ENCODE data around the gene SYT1.

SYT1 gene

DNA sequence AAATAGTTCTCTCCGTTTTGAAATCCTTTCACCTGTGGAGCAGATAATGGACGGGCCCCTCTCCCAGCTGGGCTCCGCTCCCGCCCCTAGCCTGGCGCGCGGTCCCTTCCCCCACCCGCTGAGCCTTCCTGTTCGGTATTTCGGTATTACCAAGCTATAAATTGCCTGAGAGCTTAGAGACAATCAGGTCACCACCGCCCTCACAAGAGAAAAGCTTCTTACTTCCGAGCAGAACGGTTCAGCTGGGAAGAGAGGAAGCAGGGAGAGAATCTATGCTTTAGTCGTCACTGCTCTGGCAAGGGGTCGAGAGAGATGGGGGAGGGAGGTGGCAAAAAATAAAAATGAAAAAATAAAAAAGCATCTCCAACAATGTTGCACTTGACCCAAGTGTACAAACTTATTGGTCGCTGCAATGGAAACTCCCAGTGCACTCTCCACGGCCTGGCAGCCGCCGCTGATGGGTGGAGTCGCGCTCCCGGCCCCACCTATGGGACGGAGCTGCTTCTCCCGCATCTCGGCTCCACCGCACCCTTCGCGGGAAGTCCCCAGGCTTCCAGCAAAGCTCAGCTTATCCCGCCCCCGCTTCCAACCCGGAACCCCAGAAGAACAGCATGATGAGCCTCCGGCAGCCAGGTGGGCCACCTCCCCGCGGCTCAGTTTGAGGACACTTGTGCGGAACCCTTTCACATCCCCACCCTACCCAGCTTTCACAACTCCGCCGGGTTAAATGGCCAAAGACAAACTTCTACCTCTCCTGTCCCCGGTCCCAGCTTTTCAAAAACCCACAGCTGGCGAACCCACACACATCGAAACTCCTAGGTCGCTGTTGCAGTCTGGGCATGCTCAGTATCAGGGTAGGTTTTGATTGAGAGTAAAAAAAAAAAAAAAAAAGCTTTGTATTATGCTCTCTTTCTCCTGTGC lies 832 bp upstream of the SYT1 start:
- peak; percentile 6 for DNase-seq (ENCODE audit: low read depth)
- TF ChIP-seq CTCF (conservative IDR thresholded peaks at IDR 0.05; ENCODE audit: low read length), result no peak
- H3K4me3 ChIP-seq (ENCODE audit: low read length), result peak overlapping the region; percentile 67

DNA sequence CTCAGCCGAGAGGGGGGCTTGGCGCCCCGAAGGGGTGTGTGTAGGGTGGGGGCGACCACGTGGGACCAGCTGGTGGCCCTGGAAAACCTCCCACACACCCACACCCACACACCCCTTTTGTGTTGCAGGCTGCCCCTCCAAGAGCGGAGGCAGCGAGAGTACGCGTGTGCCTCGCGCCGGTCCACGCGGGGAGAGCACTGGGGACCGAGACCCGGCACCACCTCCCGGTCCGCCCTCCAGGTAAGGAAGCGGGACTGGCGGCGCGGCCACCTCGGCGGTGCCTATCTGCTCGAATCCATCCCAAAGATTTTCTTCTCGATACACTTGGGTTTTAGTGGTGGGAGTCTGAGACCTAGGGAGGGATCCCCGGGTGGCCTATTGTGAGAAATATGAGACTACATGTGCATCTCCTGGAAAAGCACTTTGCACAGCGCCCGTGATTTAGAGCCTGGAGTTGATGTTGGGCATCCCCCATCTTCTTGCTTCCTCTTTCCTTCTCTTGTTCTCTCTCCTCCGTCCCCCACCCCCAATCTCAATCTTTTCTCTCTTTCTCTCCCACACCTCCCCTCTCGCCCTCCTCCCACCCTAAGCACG lies 393 bp downstream of the SYT1 start:
- TF ChIP-seq CTCF (conservative IDR thresholded peaks at IDR 0.05; ENCODE audit: low read length), result no peak
- DNase-seq (ENCODE audit: low read depth), result no peak
- H3K4me3 ChIP-seq (ENCODE audit: low read length), result peak overlapping the region; percentile 67

GRCh38 chr12:78865516-78865915 lies 942 bp downstream of the SYT1 start:
- TF ChIP-seq CTCF (conservative IDR thresholded peaks at IDR 0.05; ENCODE audit: low read length), result no peak
- no peak for DNase-seq (ENCODE audit: low read depth)
- H3K4me3 ChIP-seq (ENCODE audit: low read length), result peak overlapping the region; percentile 67; the same call in 1 of the 2 replicates

DNA sequence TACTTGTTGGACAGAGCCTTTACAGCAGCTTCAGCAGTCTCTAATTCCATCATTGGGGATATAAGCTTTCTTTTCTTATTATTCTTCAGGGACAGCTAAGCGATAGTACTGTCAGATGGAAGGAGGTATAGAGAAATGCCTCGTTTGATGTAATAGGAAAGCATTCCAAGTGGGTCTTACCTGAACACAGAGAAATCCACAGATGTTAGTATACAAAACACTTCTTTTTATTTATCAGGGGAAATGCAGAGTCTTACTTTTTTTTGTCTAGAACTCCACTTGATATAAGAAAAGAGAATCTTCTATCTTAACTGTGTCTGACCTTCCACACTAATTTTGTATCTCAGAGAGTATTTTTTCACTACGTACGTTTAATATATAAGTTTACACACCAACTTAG lies 1.9 kb downstream of the SYT1 start:
- no peak for DNase-seq (ENCODE audit: low read depth)
- no peak overlapping the region for H3K4me3 ChIP-seq (ENCODE audit: low read length)
- TF ChIP-seq CTCF (conservative IDR thresholded peaks at IDR 0.05; ENCODE audit: low read length), result no peak

- no peak for DNase-seq (ENCODE audit: low read depth)
- no peak for TF ChIP-seq CTCF (conservative IDR thresholded peaks at IDR 0.05; ENCODE audit: low read length)
- H3K4me3 ChIP-seq (ENCODE audit: low read length), result no peak overlapping the region
Observed at GRCh38 chr12:78870539-78870938, 6.0 kb downstream of the SYT1 start.

GRCh38 chr12:78871566-78871965 lies 7.0 kb downstream of the SYT1 start:
- no peak for DNase-seq (ENCODE audit: low read depth)
- no peak for TF ChIP-seq CTCF (conservative IDR thresholded peaks at IDR 0.05; ENCODE audit: low read length)
- no peak overlapping the region for H3K4me3 ChIP-seq (ENCODE audit: low read length)

GRCh38 chr12:78878459-78878858 lies 13.9 kb downstream of the SYT1 start:
- DNase-seq (ENCODE audit: low read depth), result no peak
- no peak overlapping the region for H3K4me3 ChIP-seq (ENCODE audit: low read length)
- no peak for TF ChIP-seq CTCF (conservative IDR thresholded peaks at IDR 0.05; ENCODE audit: low read length)

Measured in AG10803 (cell line).